AG04449 (cell line): ENCODE data around the gene MLPH.

Source experiments
- CTCF ChIA-PET: fragments of 350-600 bp; formaldehyde crosslinking; extraction: SDS; loops from one replicate; lab custom pipeline; 2021; ENCODE audit warnings: antibody characterized with exemption; lab: Yijun Ruan, JAX
- POLR2A ChIA-PET: fragments of 400-600, 350-600 bp; formaldehyde crosslinking; extraction: SDS; loops from one replicate; lab custom pipeline; 2020; ENCODE audit warnings: antibody characterized with exemption, inconsistent platforms; lab: Yijun Ruan, JAX
- DNase-seq: peaks from one replicate; pipeline ENCODE4 v3.0.0-alpha.2; 2010; ENCODE audit warnings: low read depth, low spot score
- H3K4me3 ChIP-seq: 2 replicates; pipeline ENCODE4 v1.5.1; 2011; ENCODE audit warnings: low read depth, mild to moderate bottlenecking, control low read depth, low read length
- TF ChIP-seq, protein P1 (sequence below): IDR thresholded peaks from one replicate; pipeline ENCODE4 v1.5.1; 2011; ENCODE audit warnings: mild to moderate bottlenecking, moderate library complexity, low read length, control low read depth, inconsistent platforms; ENCODE audit not compliant: insufficient read depth; ENCODE audit errors: missing control alignments

The MLPH gene

DNA sequence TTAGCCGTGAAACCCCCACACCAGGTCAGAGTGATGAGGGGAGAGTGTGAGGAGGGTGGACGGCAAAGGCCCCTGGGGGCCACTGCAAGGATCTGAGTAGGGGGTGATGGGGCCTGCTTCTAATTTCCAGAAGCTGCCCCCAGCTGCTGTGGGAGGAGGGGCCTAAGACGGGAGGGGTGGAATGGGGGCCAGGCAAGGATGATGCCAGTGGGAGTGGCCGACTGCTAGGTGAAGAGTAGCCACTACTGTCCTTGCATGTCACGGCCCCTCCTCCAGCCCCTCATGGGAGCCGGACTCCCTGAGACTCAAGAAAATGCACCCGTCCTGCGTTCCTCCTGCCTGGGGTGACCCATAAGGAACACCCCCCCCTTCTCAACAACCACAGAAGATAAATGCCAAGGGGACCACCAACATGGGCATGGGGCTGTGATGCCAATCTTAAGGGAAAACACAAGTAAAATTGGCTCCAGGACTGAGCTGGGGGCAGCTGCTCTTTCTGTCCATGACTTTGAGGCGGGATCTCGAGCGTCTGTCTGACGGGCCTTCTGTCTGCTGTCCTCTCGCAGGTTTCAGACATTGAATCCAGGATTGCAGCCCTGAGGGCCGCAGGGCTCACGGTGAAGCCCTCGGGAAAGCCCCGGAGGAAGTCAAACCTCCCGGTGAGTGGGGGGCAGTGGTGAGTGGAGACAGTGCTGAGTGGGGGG is 55.1 kb downstream of the MLPH start:
- TF ChIP-seq, protein P1, sequence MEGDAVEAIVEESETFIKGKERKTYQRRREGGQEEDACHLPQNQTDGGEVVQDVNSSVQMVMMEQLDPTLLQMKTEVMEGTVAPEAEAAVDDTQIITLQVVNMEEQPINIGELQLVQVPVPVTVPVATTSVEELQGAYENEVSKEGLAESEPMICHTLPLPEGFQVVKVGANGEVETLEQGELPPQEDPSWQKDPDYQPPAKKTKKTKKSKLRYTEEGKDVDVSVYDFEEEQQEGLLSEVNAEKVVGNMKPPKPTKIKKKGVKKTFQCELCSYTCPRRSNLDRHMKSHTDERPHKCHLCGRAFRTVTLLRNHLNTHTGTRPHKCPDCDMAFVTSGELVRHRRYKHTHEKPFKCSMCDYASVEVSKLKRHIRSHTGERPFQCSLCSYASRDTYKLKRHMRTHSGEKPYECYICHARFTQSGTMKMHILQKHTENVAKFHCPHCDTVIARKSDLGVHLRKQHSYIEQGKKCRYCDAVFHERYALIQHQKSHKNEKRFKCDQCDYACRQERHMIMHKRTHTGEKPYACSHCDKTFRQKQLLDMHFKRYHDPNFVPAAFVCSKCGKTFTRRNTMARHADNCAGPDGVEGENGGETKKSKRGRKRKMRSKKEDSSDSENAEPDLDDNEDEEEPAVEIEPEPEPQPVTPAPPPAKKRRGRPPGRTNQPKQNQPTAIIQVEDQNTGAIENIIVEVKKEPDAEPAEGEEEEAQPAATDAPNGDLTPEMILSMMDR, result no peak
- POLR2A ChIA-PET, result no interaction called here
- no peak for DNase-seq
- CTCF ChIA-PET, result interaction anchor here (1.1 to 2.8 kb wide), 4 partner anchors 29 to 203 kb away, joined by 3 to 16 read pairs (median 4); no protein-coding TSS in a partner anchor
- H3K4me3 ChIP-seq, result no peak overlapping the region

DNA sequence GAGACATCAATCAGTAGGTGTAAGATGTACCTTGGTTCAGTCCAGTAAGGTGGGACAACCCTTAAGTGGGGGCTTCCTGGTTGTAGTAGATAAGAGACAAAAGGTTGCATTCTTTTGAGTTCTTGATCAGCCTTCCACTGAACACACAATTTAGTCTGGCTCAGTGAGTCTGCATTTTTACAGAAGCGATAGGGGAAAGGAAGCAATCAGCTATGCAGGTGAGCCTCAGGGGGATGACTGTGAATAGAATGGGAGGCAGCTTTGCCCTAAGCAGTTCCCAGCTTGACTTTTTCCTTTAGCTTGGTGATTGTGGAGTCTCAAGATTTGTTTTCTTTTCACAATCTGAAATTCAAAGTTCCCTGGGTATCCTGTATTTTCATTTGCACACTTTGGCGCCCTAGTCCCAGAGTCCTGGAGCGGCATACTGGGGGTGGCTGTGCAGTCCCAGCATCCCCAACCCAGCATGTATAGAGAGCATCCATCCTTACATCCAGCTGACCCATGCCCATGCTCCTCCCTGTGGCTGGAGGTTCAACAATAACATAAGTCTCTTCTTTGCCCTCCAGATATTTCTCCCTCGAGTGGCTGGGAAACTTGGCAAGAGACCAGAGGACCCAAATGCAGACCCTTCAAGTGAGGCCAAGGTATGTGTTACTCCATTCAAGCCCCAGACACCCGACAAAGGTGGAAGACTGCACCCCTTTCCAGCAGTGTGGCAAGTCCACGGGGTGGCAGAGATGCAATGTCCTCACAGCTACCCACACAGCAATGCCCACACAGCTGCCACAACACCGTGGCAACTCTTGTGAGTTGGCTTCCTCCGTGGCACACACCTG is 59.2 kb downstream of the MLPH start:
- CTCF ChIA-PET, result interaction anchor here (1.2 to 1.3 kb wide), 2 partner anchors 10 to 34 kb away, joined by 3 to 5 read pairs; no protein-coding TSS in a partner anchor
- no peak for DNase-seq
- TF ChIP-seq, protein P1, result no peak
- H3K4me3 ChIP-seq, result no peak overlapping the region
- POLR2A ChIA-PET, result no interaction called here

DNA sequence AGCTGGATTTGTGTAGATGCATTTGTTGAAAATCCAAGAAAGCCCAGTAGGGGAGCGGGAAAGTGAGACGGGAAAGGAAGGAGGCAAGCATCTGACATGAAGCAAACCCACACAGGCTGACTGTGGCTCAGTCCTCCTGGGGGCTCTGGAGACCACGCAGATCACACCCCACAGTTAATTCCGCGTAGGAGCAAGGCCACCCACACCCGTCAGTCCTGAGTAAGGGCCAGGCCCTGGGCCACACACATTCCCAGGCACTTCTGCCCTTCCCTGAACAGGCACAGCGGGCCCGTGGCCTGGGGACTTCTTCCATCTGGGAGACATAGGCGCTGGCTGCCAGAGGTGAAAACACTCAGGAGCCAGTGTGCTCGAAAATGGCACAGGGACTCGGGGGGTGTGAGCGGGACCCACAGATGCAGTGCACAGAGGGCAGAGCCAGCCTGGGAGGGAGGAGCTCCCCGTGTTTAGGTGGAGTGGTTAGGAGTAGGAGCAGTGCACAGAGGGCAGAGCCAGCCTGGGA is 59.9 kb downstream of the MLPH start:
- CTCF ChIA-PET, result no interaction called here
- POLR2A ChIA-PET, result no interaction called here
- TF ChIP-seq, protein P1, result no peak

DNA sequence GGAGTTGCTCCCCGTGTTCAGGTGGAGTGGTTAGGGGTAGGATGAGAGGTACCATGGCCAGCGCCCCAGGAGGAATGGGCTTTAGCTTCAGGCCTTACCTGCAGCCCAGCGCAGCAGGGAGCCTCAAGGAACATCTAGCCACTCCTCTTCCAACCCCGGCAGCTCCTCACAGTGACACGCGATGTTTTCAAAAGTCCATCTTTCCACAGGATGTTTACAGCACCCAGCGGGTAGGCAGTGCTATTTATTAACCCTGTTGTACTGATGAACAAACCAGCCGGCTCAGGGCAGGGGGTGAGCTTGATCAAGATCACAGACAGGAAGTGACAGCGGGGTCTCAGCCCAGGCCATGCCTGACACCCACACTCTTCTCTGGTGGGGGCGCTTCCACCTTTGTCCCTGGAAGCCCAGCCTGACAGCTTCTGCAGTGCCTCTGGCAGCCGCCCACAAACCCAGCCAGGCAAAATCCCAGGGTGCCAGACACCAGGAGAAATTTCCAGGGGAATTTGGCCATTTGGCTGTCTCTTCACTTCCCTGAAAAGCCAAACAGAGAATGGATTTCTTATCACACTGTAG is 60.9 kb downstream of the MLPH start:
- H3K4me3 ChIP-seq, result no peak overlapping the region
- no peak for DNase-seq
- TF ChIP-seq, protein P1, result no peak
- CTCF ChIA-PET, result interaction anchor here (1.7 to 3.4 kb wide), 3 partner anchors 24 to 73 kb away, joined by 6 to 14 read pairs (median 14); no protein-coding TSS in a partner anchor
- POLR2A ChIA-PET, result no interaction called here

More for the DNA sequence above, 59.9 kb downstream of the MLPH start:
- DNase-seq, result no peak
- no peak overlapping the region for H3K4me3 ChIP-seq

DNA sequence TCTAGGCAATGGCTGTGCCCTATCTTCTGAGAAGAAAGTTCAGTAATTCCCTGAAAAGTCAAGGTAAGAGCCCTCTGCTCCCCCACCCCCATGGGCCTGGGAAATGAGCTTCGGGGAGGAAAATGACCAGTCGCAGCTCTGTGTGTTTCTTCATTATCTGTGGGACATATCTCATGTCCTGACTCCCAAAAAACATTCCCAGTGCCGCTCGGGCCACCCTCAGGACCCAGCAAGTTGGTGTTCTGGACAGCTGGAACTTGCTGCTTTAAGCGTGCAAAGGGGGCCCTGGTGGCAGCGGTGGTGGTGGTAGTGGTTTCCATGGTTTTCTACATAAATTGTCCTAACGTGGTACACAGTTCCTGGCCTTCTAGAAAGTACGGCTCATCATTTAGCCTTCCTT is 62.2 kb downstream of the MLPH start:
- TF ChIP-seq, protein P1, result no peak
- DNase-seq, result no peak
- CTCF ChIA-PET, result interaction anchor here (1.4 to 3.4 kb wide), 5 partner anchors 23 to 74 kb away, joined by 3 to 14 read pairs (median 6); no protein-coding TSS in a partner anchor
- POLR2A ChIA-PET, result interaction anchor here (0.5 kb wide), 1 partner anchor 392 kb away, joined by 5 read pairs; no protein-coding TSS in a partner anchor
- H3K4me3 ChIP-seq, result no peak overlapping the region
